NCI-H187 (cell line): ENCODE results near the gene AIRE.

Experiments used
- DNase-seq, 2 experiments: peaks; one replicate each; lab custom pipeline; 2025; lab: John Stamatoyannopoulos, UW

Gene AIRE

DNA sequence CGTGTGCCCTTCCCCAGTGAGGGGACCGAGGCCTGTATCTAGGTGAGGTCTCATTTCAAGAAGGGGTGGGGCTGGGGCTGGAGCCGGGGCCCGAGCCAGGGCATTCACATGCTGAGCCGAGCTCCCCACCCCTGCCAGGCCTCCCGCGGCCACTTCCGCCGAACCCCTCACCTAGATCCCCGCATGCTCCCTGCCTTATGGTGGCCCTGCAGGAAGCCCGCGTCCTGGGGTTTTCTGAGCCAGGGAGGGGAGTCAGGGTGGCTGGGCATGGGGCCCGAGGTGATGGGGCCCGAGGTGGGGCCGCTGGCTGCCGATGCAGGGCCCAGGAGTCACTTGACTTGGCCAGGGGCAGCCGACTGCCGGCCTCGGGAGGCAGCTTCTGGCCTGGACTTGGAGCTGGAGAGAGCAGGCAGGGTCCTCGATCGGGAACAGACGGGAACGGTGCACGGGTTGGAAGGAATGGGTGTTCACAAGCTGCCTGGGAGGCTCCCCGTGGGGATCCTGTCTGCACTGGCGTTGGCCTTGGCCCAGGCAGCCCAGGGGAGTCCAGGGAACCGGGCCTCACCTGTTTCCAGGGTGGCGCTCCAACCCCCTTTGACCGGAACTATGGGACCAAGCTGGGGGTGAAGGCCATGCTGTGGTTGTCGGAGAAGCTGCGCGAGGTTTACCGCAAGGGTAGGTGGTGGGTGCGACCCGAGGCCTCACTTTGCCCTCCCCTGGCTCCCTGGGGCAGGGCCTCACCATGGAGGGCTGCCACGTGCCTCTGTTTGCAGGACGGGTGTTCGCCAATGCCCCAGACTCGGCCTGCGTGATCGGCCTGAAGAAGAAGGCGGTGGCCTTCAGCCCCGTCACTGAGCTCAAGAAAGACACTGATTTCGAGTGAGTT is 40.0 kb downstream of the AIRE start:
- DNase-seq = no peak

DNA sequence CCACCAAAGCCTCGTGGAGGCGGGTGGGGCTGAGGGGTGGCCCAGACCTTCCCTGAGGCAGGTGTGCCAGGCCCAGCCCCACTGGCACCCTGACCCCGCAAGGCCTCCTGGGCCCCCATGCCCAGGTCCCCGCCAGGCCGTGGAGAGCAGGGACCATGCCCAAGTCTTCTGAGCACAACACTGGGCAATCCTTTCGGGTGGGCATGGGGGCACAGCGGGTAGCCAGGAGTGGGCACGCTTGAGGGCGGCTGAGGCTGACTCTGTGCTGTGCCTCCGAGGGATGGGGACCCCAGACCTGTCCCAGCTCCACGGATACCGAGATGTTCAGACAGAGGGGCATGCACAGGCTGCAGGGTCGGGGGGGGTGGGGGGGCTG is 40.6 kb downstream of the AIRE start:
- DNase-seq = no peak

DNA sequence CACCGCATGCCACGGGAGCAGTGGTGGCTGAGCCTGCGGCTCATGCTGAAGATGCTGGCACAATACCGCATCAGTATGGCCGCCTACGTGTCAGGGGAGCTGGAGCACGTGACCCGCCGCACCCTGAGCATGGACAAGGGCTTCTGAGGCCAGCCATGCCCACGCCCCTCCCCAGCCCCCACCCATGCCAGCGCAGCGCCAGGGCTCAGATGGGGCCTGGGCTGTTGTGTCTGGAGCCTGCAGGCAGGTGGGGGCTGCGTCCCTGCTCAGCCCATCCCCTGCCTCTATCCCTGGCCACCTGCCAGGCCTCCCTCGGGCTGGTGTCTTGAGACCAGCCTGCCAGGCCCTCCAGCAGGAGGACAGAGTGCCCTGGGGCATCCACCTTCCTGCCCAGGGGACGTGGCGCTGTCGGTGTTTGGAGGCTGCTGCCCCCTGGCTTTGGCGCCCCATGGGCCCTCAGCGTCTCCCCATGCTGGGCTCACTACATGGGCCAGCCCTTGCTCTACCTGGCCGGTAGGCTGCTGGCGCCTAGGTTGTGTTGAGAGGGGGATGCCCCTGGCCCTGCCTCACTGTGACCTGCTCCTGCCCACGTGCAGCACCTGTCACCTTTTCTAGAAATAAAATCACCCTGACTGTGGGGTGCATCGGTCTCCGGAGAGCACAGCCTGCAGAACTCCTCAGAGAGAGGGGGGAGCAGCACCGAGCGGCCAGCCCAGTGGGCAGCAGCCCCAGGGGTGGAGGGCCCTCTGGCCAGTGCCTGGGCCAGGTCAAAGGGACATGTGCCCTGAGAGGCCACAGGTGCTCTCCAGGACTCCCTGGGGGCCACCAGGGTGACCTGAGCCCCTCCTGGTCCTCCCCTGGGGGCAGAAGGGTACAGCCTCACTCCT is 41.3 kb downstream of the AIRE start:
- no peak for DNase-seq

DNA sequence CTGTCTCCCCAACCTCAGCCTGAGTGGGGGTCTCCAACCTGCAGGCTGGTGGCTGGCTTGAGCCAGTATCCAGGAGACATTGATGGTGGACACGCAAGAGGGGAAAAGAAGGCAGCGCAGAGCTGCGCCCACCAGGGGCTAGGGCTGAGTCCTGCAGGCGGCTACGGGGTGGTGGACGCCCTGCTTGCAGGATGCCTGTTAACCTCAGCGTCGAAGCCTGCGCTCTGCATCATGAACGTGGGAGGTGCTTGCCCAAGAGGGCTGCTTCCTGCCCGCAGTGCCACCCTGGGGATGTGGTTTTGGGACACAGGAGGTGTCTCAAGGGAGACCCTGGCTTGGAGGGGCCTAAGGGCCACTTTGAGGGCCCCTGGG is 41.9 kb downstream of the AIRE start:
- no peak for DNase-seq

DNA sequence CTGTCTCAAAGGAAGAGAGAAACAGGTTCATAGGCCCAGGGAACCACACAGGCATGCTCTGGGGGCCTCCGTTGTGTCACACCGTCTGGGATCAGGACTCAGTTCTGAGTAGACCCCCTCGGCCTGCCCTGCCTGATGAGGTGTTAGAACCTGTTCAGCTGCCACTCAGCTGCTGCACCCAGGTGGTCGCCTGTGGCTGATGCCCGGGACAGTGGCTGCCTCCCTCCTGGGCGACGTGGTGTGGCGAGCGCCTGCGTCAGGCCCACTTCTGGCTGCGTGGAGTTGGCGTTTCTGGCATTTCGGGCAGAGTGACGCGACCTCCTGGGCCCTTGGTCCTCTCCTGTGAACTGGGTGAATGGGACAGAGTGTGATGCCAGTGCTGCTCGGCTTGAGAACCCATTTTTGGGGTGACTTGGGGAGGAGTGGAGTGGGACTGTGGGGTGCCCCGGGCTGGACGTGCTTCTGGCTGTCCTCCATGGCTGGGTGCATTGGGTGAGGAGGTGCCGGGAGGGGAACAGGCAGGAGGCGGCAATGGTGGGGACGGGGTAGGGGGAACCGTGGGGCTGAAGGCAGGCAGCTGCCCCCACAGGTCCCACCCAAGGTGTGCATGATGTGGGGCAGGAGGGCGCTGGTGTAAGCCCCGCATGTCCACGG is 42.7 kb downstream of the AIRE start:
- DNase-seq = no peak

DNA sequence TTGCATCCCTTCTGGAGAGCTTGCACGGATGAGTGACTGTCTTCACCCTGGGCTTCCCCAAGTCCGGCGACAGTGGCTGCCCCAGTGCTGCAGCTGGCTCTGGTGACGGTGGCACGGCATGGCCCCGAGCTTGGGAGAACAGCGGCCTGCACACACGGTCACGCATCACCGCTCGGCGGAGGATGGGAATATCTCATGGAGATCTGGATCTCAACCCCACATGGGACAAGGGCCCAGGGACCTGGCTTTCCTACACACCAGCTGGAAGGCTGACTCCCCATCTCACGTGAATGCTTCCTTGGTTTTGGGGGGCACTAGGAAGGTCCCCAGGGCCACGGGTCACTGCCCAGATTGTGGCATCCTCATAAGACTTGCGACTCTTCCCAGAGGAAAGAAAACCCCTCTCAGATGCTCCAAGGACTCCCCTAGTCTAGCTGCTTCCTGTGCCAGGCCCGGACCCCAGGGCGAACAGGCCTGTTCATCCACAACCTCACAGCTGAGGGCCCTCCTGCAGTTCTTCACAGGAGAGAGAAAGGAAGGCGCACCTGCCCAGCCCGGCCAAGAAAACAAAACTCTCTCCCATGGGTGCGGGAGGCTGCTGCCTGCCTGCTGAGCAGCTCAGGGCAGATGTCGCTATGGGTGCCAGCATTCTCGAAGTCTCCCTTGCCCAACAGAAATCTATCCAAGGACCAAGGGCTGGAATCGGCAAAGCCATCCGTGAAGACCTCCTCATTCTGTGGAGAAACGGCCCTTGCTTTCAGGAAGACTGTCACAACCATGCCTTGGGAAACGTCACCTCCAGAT is 43.6 kb downstream of the AIRE start:
- peak; percentile 48 to 52 for DNase-seq

DNA sequence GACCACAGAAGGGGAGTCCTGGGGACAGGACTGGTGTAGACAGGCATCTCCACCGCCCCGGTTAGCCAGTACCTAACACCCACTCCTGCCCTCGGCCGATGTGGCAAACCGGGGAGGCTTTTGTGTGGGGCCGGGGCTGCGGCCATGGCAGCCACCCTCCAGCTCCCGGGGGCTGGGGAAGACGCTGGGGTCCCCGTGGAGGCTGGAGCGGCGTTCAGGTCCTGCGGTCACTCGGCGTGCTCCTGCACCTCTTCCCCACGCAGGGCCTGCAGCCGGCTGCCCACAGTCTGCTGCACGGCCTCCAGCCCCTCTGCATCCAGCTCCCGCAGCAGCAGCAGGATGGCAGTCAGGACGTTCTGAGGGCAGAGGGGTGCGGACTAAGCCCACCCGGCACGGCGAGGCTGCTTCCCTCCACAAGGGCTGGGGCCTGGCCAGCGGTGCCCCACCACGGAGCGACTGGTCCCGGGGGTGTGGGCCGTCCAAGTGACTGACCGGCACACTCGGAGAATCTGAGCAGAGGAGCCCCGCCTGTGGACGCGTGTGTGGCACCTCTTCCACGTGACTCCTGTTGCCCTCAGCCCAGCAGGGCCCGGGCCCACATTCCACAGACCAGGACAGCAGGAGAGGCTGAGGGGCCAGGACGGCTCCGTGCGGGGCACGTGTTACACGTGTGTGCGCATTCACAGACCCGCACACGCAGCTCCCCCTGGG is 44.5 kb downstream of the AIRE start:
- DNase-seq = no peak

DNA sequence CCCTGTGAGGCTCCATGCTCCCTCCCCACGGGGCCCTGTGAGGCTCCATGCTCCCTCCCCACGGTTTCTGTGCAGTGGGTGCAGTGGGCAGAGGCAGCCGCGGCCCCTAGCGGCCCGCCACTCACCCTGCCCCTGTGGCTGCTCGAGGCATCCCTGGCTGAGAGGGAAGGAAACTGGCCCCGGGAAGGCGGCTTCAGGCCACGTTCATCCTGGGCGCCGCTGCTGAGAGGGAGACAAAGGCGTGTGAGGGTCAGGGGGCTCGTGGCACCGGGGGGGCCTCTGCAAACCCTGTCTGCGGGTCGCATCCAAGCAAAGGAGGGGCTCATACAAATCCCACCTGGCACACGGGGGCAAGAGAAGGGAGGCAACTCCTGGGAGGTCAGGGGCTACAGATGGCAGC is 45.0 kb downstream of the AIRE start:
- no peak for DNase-seq

DNA sequence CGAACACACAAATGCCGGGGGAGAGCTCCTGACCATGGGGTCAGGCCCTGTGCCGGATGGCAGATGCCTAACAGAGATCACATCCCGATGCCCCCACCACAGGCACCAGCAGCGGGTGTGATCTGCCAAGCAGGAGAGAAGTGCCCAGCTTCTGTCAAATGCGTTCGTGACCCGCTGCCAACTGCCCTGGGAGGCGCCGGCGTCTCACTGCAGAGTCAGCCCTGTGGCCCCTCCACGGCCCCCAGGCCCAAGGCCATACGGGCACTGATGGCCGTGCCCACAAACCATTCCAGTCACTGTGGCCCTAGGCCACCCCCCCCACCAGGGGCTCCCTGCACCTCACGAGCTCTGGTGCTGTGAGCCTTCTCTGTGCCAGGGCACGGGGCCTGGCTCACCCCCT is 45.5 kb downstream of the AIRE start:
- DNase-seq = no peak

DNA sequence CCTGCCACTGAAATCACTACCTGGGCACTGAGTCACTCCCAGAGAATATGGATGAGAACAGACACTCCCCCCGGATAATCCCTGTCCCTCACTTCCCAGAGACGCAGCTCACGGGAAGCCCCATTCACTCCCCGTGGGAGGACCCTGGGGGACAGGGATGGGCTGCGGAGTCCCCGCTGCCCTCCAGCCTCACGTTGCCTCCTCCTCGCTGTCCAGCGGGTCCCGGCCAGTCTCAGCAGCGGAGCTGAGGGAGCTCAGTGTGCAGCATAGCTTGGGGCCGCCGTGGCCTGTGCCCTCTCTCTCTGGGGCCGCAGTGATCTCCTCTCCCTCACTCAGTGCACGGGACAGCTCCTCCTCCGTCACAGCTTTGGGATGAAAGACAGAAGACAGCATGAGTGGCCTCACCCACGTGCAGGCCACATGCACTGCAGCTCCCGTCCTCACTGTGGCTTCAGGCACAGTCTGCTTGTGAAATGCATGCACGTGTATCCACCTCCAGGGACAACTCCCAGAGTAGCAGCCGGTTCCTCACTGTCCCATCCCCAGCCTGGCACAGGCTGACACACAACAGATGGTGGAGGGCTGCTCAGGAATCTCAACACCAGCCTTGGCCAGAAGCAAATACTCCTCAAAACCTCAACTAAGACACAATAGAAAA is 46.1 kb downstream of the AIRE start:
- no peak for DNase-seq

DNA sequence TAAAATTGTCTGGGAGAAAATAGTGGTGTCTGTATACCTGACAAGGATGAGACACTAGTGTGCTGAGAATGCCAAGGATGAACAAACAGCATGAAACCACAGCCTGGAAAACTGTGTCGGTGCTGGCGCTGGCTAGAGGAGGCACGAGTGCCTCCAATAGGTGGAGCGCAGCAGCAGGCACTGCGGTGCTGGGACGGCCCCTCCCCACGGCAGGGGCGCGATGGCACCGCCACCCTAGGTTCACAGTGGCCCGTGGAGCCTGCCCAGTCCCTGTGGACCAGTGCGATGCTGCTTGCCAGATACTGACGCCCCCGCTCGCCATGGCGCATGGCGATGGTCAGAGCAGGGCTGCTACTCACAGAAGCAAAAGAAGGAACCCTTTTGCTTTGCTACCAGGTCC is 46.7 kb downstream of the AIRE start:
- no peak for DNase-seq

DNA sequence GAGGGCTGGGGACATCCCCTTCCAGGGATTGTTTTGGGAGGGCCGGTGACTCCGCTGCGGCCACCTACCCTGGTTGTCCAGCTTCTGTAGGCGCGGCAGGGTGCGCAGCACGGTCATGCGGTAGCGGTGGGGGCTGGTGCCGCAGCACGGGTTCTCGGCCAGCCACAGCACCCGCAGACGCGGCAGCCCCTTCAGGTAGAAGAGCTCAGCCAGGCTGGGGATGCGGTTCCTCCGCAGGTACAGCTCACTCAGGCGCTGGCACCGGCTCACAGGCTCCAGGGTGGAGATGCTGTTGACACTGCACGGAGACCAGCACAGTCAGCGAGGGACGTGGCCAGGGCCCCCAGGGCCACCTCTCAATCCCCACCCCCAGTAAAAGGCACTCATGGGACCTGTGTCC is 47.3 kb downstream of the AIRE start:
- DNase-seq = no peak

DNA sequence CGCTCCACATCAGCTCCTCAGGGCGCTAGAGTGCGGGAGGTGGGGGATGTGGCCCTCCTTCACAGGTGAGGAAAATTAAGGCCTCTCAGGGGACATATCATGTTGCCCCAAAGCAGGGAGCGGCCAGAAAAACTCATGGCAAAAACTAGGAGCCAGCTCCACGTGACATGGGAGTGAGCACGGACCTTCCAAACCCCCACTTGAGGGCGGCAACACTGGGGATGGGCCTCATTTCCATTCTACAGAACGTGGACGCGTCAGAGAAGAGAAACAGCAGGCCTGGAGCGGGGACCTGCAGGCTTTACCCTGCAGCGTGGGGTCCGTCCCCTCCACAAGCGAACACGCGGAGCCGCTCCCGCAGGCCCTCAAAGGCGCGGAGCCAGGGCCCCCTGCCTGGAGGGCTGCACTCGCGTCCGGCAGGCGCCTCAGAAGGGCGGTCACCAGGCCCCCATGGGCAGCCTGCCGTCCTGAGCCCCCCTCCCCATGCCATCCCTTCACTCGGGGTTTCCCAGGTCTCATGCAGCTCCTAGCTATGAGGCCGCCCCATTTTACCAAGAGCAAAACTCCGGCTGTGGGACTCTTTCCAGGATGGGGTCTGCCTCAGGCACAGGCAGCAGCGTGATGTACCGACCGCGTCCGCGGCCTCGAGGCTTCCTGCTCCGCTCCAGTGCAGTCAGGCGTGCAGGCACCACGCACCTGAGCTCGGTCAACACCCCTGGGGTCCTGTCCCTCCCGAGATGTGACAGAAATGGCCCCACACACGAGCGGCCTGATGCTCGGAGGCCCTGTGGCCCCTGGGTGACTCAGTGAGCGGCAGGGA is 48.0 kb downstream of the AIRE start:
- no peak for DNase-seq

DNA sequence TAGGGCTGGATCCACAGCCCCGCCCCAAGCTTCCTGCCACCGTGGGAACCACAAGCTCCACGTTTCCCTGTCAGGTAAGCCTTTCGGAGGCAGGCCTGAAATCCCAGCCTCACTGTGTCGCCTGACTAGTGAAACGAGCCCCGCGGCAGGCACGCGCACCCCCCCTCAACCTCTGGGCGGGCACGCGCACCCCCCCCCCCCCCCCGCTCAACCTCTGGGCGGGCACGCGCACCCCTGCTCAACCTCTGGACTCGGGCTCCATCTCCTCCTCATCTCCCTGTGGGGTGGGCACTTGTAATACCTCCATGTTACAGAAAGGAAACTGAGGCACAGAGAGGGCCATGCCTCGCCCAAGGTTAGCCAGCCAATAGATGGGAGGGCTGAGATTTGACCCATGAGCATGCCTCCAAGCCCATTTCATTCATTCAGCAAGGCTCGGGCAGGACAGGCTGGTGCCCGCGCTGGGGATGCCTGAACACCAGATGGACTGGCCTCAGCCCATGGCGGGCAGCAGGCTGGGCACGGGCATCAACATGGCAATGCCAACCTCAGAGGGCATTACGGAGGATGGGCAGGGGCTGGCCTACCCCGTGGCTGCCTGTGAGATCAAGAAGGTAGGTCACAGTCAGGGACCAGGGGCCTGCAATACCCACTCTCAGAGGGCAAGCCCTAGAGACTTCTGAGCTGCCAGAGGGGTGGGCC is 48.8 kb downstream of the AIRE start:
- DNase-seq = no peak

DNA sequence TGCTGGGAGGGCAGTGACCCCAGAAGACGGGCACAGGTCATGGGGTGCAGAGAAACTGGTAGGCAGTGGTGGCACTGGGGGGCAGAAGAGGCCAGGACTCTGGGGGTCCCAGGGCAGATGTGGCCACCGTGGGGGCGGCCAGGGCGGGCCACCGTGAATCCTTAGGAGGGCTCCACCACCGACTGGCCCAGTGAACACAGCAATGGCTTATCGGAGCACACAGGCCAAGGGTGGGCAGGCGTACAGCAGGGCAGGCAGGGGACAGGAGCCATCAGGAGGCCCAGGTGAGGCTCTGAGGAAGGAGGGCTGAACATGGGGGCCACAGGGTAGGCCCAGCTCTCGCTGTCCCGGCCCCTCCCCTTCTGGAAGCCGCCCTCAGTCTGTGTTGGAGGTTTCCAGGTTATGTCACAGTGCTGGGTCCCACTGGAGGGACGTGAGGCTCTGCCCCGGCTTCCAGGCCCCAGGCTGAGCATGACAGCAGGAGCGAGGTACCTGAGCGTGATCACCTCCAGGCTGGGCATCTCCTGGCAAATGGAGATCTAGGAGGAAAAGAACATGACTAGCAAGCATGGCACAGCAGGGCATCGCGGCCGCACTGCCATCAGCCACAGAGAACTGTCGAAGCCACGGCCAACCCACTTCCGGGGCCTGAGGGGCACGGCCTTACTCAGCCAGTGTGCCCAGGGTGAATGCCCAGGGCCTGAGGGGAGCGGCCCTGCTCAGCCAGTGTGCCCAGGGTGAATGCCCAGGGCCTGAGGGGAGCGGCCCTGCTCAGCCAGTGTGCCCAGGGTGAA is 49.8 kb downstream of the AIRE start:
- DNase-seq = no peak

DNA sequence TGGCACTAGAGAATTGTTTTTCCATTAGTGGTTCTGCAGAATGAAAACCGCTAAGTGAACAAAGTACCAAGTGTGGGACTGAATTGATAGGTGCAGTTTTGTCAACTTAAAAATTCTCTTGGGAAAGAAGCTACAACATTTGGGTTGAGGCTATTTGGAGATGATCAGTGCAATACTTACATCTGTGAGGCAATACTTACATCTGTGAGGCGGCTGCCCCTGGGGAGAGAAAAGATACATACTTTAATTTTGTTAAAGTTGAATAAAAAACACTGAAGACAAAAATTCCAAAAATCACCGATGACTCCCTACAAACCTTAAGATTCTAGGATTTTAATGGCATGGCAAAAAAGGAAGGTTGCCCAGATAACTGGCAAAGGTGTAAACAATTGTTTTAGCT is 51.8 kb downstream of the AIRE start:
- no peak for DNase-seq

DNA sequence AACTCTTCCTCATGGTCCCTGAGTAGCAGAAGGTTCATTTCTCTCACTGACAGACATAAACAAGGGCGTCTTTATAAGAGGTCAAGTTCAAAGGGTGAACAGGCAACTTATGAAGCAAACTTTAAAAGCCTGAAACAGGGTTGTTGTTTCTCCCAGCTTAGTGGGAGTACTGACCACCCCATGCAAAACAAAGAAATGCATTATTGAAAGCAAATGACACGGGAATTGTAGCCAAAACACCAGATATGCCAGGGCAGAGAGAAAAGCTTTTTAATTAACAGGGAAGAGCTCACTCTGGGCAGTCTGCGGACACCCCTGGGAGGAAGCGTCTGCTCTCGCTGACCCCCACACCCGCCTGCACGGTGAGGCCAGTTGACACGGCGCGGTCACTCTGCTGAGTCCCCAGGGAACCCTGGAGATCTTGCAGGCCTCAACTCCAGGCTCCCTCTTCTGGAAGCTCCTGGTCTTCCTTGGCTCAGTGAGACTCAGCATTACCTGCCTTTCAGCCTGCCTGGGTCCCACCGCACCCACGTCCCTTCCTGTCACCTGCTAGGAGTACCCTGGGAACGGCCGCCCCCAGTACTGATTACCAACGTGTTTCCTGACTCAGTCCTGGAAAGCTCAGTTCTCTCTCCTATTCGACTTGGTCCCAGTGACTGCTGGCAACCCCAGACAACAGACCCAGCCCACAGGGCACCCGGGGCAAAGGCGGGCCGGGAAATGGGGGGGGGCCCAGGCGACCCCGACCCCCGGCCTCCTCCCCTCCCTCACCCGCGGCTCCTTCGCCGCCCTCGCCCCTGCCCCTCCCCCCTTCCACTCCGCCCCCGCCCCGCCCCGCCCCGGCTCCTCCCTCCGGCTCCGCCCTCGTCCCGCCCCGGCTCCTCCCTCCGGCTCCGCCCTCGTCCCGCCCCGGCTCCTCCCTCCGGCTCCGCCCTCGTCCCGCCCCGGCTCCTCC is 52.5 kb downstream of the AIRE start:
- DNase-seq = no peak
